NCI-H2227 (cell line): ENCODE data around the gene UBE4A.

Experiments
- DNase-seq: peaks from one replicate; lab custom pipeline; 2025; ENCODE audit not compliant: unreplicated experiment; lab: John Stamatoyannopoulos, UW

UBE4A gene

GRCh38 chr11:118359295-118359958 lies at the start of gene UBE4A:
Gene UBE4A, plus strand, starts transcription at chr11:118359600. Its CDS starts 5,481 bp downstream, at chr11:118365081.
- DNase-seq: peak; percentile 95

- DNase-seq: no peak
Measured at GRCh38 chr11:118310271-118310670, 49.1 kb upstream of the UBE4A start.

GRCh38 chr11:118310781-118311485 lies 48.5 kb upstream of the UBE4A start:
- DNase-seq: no peak

- DNase-seq: no peak
Measured at GRCh38 chr11:118311518-118311917, 47.9 kb upstream of the UBE4A start.

- DNase-seq: no peak
Measured at GRCh38 chr11:118312328-118312727, 47.1 kb upstream of the UBE4A start.

GRCh38 chr11:118313242-118313641 lies 46.2 kb upstream of the UBE4A start:
- DNase-seq: no peak

- no peak for DNase-seq
Measured at GRCh38 chr11:118314988-118315411, 44.4 kb upstream of the UBE4A start.

GRCh38 chr11:118318124-118318523 lies 41.3 kb upstream of the UBE4A start:
- DNase-seq: no peak

GRCh38 chr11:118318581-118319336 lies 40.6 kb upstream of the UBE4A start:
- DNase-seq: no peak

- DNase-seq: no peak
Measured at GRCh38 chr11:118319337-118319707, 40.1 kb upstream of the UBE4A start.

GRCh38 chr11:118320515-118320914 lies 38.9 kb upstream of the UBE4A start:
- DNase-seq: no peak

- no peak for DNase-seq
Measured at GRCh38 chr11:118321386-118322082, 37.9 kb upstream of the UBE4A start.

GRCh38 chr11:118322721-118323120 lies 36.7 kb upstream of the UBE4A start:
- DNase-seq: no peak

GRCh38 chr11:118325283-118325682 lies 34.1 kb upstream of the UBE4A start:
- DNase-seq: no peak

GRCh38 chr11:118328745-118329144 lies 30.7 kb upstream of the UBE4A start:
- DNase-seq: no peak

- DNase-seq: no peak
Measured at GRCh38 chr11:118334745-118335144, 24.7 kb upstream of the UBE4A start.

GRCh38 chr11:118338637-118339061 lies 20.8 kb upstream of the UBE4A start:
- no peak for DNase-seq

- no peak for DNase-seq
Measured at GRCh38 chr11:118339281-118339961, 20.0 kb upstream of the UBE4A start.

- DNase-seq: no peak
Measured at GRCh38 chr11:118340449-118340848, 19.0 kb upstream of the UBE4A start.

- DNase-seq: no peak
Measured at GRCh38 chr11:118341261-118341660, 18.1 kb upstream of the UBE4A start.
